Type B pancreatic cell (in vitro differentiated cells): ENCODE results near the gene MEX3D. TPM values are rescaled to one million over a fixed set of nuclear protein-coding genes. Genes with fewer than 3 reads are reported as not detected.

ENCODE experiments used
- DNase-seq: peaks from one replicate; pipeline ENCODE4 v3.0.0; 2021; ENCODE audit warnings: mixed read lengths; ENCODE audit not compliant: unreplicated experiment; ENCODE audit errors: extremely low spot score
- H3K27ac Mint-ChIP-seq: 2 replicates; pipeline ENCODE4 v1.8.0; 2021; ENCODE audit warnings: mild to moderate bottlenecking, mixed read lengths
- H3K27me3 Mint-ChIP-seq: 2 replicates; pipeline ENCODE4 v1.8.0; 2021; ENCODE audit warnings: mixed read lengths
- H3K36me3 Mint-ChIP-seq: 2 replicates; pipeline ENCODE4 v1.8.0; 2021; ENCODE audit warnings: mixed read lengths
- H3K4me1 Mint-ChIP-seq: one replicate; pipeline ENCODE4 v1.8.0; 2021; ENCODE audit warnings: mixed read lengths; ENCODE audit not compliant: unreplicated experiment
- H3K4me3 Mint-ChIP-seq: 2 replicates; pipeline ENCODE4 v1.8.0; 2021; ENCODE audit warnings: mild to moderate bottlenecking, mixed read lengths
- H3K9me3 Mint-ChIP-seq: 2 replicates; pipeline ENCODE4 v1.8.0; 2021; ENCODE audit warnings: mixed read lengths
- CTCF ChIP-seq: fragments of 200-600 bp; sonication (generic); conservative IDR thresholded peaks from 2 replicates; pipeline ENCODE4 v1.5.0; 2021; ENCODE audit warnings: antibody characterized with exemption, mild to moderate bottlenecking
- total RNA-seq: library from RNA; stranded (reverse); gene quantifications from 2 replicates; pipeline ENCODE4 v1.2.1, GENCODE V29; 2021; ENCODE audit warnings: low replicate concordance

MEX3D gene
- total RNA-seq, 1 donor from 2014 or later, result 82.0 TPM

GRCh38 chr19:1592024-1592754 lies 24.1 kb upstream of the MEX3D start:
- peak overlapping the region; percentile 94 for H3K27ac Mint-ChIP-seq
- no peak for TF ChIP-seq CTCF
- peaks cover 9% of the 10 kb centered on the region for H3K4me1 Mint-ChIP-seq
- H3K27me3 Mint-ChIP-seq, result no peaks in the 10 kb centered on the region
- peaks cover 3% of the 10 kb centered on the region for H3K36me3 Mint-ChIP-seq
- DNase-seq, result peak; percentile 92
- H3K4me3 Mint-ChIP-seq, result peak overlapping the region; percentile 92
- H3K9me3 Mint-ChIP-seq, result no peaks in the 10 kb centered on the region

GRCh38 chr19:1591421-1592023 lies 23.4 kb upstream of the MEX3D start:
- no peak for TF ChIP-seq CTCF
- DNase-seq, result no peak
- Mint-ChIP-seq H3K36me3 (peaks cover 3% of the 10 kb centered on the region), H3K27ac (peak overlapping the region; percentile 94), H3K9me3 (no peaks in the 10 kb centered on the region), H3K27me3 (no peaks in the 10 kb centered on the region), H3K4me1 (peaks cover 9% of the 10 kb centered on the region), H3K4me3 (peak overlapping the region; percentile 92)

GRCh38 chr19:1590641-1591397 lies 22.7 kb upstream of the MEX3D start:
- Mint-ChIP-seq H3K4me3 (peak overlapping the region; percentile 92), H3K4me1 (peaks cover 9% of the 10 kb centered on the region), H3K27ac (peak overlapping the region; percentile 94), H3K27me3 (no peaks in the 10 kb centered on the region), H3K36me3 (peaks cover 3% of the 10 kb centered on the region), H3K9me3 (no peaks in the 10 kb centered on the region)
- peak; percentile 42 for TF ChIP-seq CTCF
- no peak for DNase-seq

- peaks cover 3% of the 10 kb centered on the region for H3K36me3 Mint-ChIP-seq
- H3K27me3 Mint-ChIP-seq, result no peaks in the 10 kb centered on the region
- peak overlapping the region; percentile 68 for H3K27ac Mint-ChIP-seq
- no peak overlapping the region for H3K4me3 Mint-ChIP-seq
- no peak for TF ChIP-seq CTCF
- no peaks in the 10 kb centered on the region for H3K9me3 Mint-ChIP-seq
- H3K4me1 Mint-ChIP-seq, result peaks cover 9% of the 10 kb centered on the region
- no peak for DNase-seq
Observed at GRCh38 chr19:1587872-1588271, 19.7 kb upstream of the MEX3D start.

GRCh38 chr19:1585243-1585580 lies 17.1 kb upstream of the MEX3D start:
- peaks cover 3% of the 10 kb centered on the region for H3K36me3 Mint-ChIP-seq
- TF ChIP-seq CTCF, result no peak
- no peak overlapping the region for H3K27ac Mint-ChIP-seq
- H3K9me3 Mint-ChIP-seq, result no peaks in the 10 kb centered on the region
- no peak overlapping the region for H3K4me3 Mint-ChIP-seq
- no peaks in the 10 kb centered on the region for H3K4me1 Mint-ChIP-seq
- DNase-seq, result no peak
- no peaks in the 10 kb centered on the region for H3K27me3 Mint-ChIP-seq
